Esophagus muscularis mucosa (tissue), 3 donors: ENCODE data around the gene RTN4IP1.

ENCODE experiments used
- CTCF ChIP-seq, 3 experiments: fragments of 200-600 bp in 2 of 3; fragments of 450-650 bp in 1 of 3; sonication (generic) in 2 of 3; IDR thresholded peaks; one replicate each; pipeline ENCODE4 v1.5.1; 2017 to 2019; ENCODE audit warnings: antibody characterized with exemption in 3 of 3, mild to moderate bottlenecking in 2 of 3, moderate library complexity in 1 of 3
- POLR2A ChIP-seq: fragments of 450-650 bp; IDR thresholded peaks from one replicate; pipeline ENCODE4 v1.6.1; 2017; ENCODE audit warnings: antibody characterized with exemption, moderate library complexity, mild to moderate bottlenecking, low read depth
- POLR2AphosphoS5 ChIP-seq, 2 donors: sonication (generic); formaldehyde crosslinking; IDR thresholded peaks; one replicate each; pipeline ENCODE4 v1.6.1; 2017; ENCODE audit warnings: antibody characterized with exemption in 2 of 2

- no peak for TF ChIP-seq CTCF (IDR thresholded peaks at IDR 0.05)
- TF ChIP-seq POLR2A: no peak
- no peak for TF ChIP-seq POLR2AphosphoS5 (IDR thresholded peaks at IDR 0.05)
These were observed 5.3 kb upstream of the RTN4IP1 start for GRCh38 chr6:106634565-106634964.
